A549 (cell line): Measurements from ENCODE around the gene C5orf34.

Experiments
- CTCF ChIP-seq: fragments of >200 bp; sonication (Bioruptor Twin); formaldehyde crosslinking; IDR thresholded peaks from 3 replicates; pipeline ENCODE4 v1.5.1; 2016
- ELK1 ChIP-seq: fragments of 150-350 bp; IDR thresholded peaks from 2 replicates; pipeline ENCODE4 v1.6.1; 2014; ENCODE audit warnings: low read depth, mild to moderate bottlenecking, low read length
- KDM1A ChIP-seq: fragments of 200-600 bp; sonication (generic); IDR thresholded peaks from 2 replicates; pipeline ENCODE4 v1.6.1; 2016; ENCODE audit warnings: low read depth, mild to moderate bottlenecking
- POLR2A ChIP-seq: IDR thresholded peaks from 2 replicates; pipeline ENCODE4 v1.6.1; 2012; ENCODE audit warnings: mild to moderate bottlenecking, low read length

- TF ChIP-seq ELK1 (no peak), CTCF (no peak), POLR2A (no peak), KDM1A (no peak)
Observed at GRCh38 chr5:43564289-43564850, 49.4 kb upstream of the C5orf34 start.
